ENCODE data around the gene GMEB2. TPM values are rescaled to one million over a fixed set of nuclear protein-coding genes. Genes with fewer than 3 reads are reported as not detected.

GMEB2 gene
- total RNA-seq, 1 experiment from 2014 or later, result 14.3 TPM

GRCh38 chr20:63597651-63598478, 29.0 kb downstream of the GMEB2 start:
- no peak overlapping the region for H4K91ac ChIP-seq (ENCODE audit: insufficient read length, low read depth, low read length)
- no peak overlapping the region for H2AK5ac ChIP-seq (ENCODE audit: insufficient read length, low read length)
- H3K27me3 ChIP-seq (ENCODE audit: insufficient read depth, low read length), result no peaks in the 10 kb centered on the region
- no peak overlapping the region for H3K27ac ChIP-seq (ENCODE audit: insufficient read length, low read depth, low read length)
- Mint-ChIP-seq H3K27ac (peak overlapping the region in 1 of 3 experiments; percentile 44; a peak in 1 of 7 replicates), H3K4me1 (no peaks in the 10 kb centered on the region), H3K27me3 (ENCODE audit: low read depth) (no peaks in the 10 kb centered on the region), H3K4me3 (no peak overlapping the region), H3K9me3 (no peaks in the 10 kb centered on the region), H3K36me3 (ENCODE audit: insufficient read depth in 1 of 3, low read depth in 3 of 3) (peaks cover 11 to 41% (median 41%) of the 10 kb centered on the region in 3 experiments; a peak in 6 of 7 replicates)
- no peaks in the 10 kb centered on the region for H3K79me1 ChIP-seq (ENCODE audit: insufficient read depth, low read depth, low read length, poor library complexity, severe bottlenecking)
- H3K23me2 ChIP-seq (ENCODE audit: insufficient read length, low read depth, low read length, poor library complexity, severe bottlenecking), result no peaks in the 10 kb centered on the region
- no peaks in the 10 kb centered on the region for H4K20me1 ChIP-seq (ENCODE audit: control insufficient read depth, insufficient read depth, insufficient read length)
- no peak for DNase-seq
- H4K5ac ChIP-seq (ENCODE audit: insufficient read length, low read depth, low read length), result no peak overlapping the region
- H3K4ac ChIP-seq (ENCODE audit: low read depth, low read length), result no peak overlapping the region
- TF ChIP-seq CTCF (conservative IDR thresholded peaks at IDR 0.05), result no peak
- no peak overlapping the region for H2AFZ ChIP-seq (ENCODE audit: low read length)
- no peak overlapping the region for H2BK15ac ChIP-seq (ENCODE audit: low read depth, low read length)
- no peaks in the 10 kb centered on the region for H3K4me1 ChIP-seq (ENCODE audit: insufficient read depth, low read length)
- no peak overlapping the region for H3K18ac ChIP-seq (ENCODE audit: insufficient read length, low read depth, low read length)
- no peak overlapping the region for H2BK120ac ChIP-seq (ENCODE audit: low read depth, low read length, poor library complexity, severe bottlenecking)
- H2BK20ac ChIP-seq (ENCODE audit: low read depth, low read length, poor library complexity, severe bottlenecking), result no peak overlapping the region
- no peak overlapping the region for H2BK12ac ChIP-seq (ENCODE audit: insufficient read length, low read depth, low read length)
- H3K9me3 ChIP-seq (ENCODE audit: control insufficient read depth, low read depth, low read length), result no peaks in the 10 kb centered on the region
- no peak overlapping the region for H4K8ac ChIP-seq (replicated peaks; ENCODE audit: insufficient read length, low read depth, low read length)
- H3K23ac ChIP-seq (ENCODE audit: insufficient read length, low read depth, low read length), result no peak overlapping the region
- H3T11ph ChIP-seq (ENCODE audit: low read length), result no peak overlapping the region
- H3K4me2 ChIP-seq (ENCODE audit: insufficient read depth, insufficient read length, low read length), result no peak overlapping the region
- no peak overlapping the region for H2BK5ac ChIP-seq (ENCODE audit: insufficient read length, low read length)
- H3K9ac ChIP-seq (ENCODE audit: extremely low read depth, insufficient read length, low read length), result no peak overlapping the region
- H3K14ac ChIP-seq (ENCODE audit: insufficient read depth, low read length), result no peak overlapping the region
- H3K79me2 ChIP-seq (ENCODE audit: insufficient read depth, low read length), result no peaks in the 10 kb centered on the region
- no peak overlapping the region for H3K56ac ChIP-seq (ENCODE audit: insufficient read length, low read depth, low read length)
- no CpG with 5 or more reads among the region's 23 CpGs for WGBS (ENCODE audit: extremely low coverage, insufficient read length, low lambda C conversion rate)
